Astrocyte of the spinal cord (primary cell): ENCODE measurements around the gene ACOT9.
"Not testable (repeated sequence)": the region's sequence is repeated elsewhere in the genome, so short reads cannot be mapped to it uniquely, and the experiment has no call there.

Experiments used
- DNase-seq: peaks from one replicate; pipeline ENCODE4 v3.0.0; 2011; ENCODE audit warnings: low read depth, low spot score
- H3K4me3 ChIP-seq: 2 replicates; pipeline ENCODE4 v1.5.1; 2011; ENCODE audit warnings: low read depth, mild to moderate bottlenecking, low read length, moderate library complexity
- CTCF ChIP-seq: IDR thresholded peaks from 2 replicates; pipeline ENCODE4 v1.5.1; 2012; ENCODE audit warnings: low read depth, mild to moderate bottlenecking, low read length, inconsistent platforms
- in situ Hi-C: cut with HindIII; loops from 2 replicates; pipeline ENCODE4 v1.10.0; 2017; ENCODE audit warnings: low sequenced_read_pairs

ACOT9 gene

GRCh38 chrX:23704673-23705206 is 38.3 kb downstream of the ACOT9 start:
- TF ChIP-seq CTCF, result no peak
- in situ Hi-C loops, result no loop called here
- DNase-seq, result no peak
- no peak overlapping the region for H3K4me3 ChIP-seq

GRCh38 chrX:23699636-23700194 is 43.4 kb downstream of the ACOT9 start:
- peak; percentile 6 for DNase-seq
- no peak for TF ChIP-seq CTCF
- in situ Hi-C loops, result no loop called here
- H3K4me3 ChIP-seq, result no peak overlapping the region

- TF ChIP-seq CTCF, result peak; percentile 59
Measured at GRCh38 chrX:23694606-23695005, 48.5 kb downstream of the ACOT9 start.

GRCh38 chrX:23692166-23692565 is 50.9 kb downstream of the ACOT9 start:
- H3K4me3 ChIP-seq, result no peak overlapping the region
- in situ Hi-C loops, result no loop called here
- DNase-seq, result no peak
- no peak for TF ChIP-seq CTCF

More at GRCh38 chrX:23694606-23695005, 48.5 kb downstream of the ACOT9 start:
- peak; percentile 54 for DNase-seq
- H3K4me3 ChIP-seq, result no peak overlapping the region
- in situ Hi-C loops, result no loop called here

GRCh38 chrX:23676486-23676885 is 66.6 kb downstream of the ACOT9 start:
- H3K4me3 ChIP-seq, DNase-seq, in situ Hi-C loops: not testable (repeated sequence)

- H3K4me3 ChIP-seq, result no peak overlapping the region
- no peak for DNase-seq
- no peak for TF ChIP-seq CTCF
- in situ Hi-C loops, result no loop called here
Measured at GRCh38 chrX:23673108-23673507, 70.0 kb downstream of the ACOT9 start.

- DNase-seq, result no peak
- no peak overlapping the region for H3K4me3 ChIP-seq
- TF ChIP-seq CTCF, result no peak
- in situ Hi-C loops, result no loop called here
Measured at GRCh38 chrX:23670528-23670927, 72.5 kb downstream of the ACOT9 start.
